OCI-M1 (cell line): ENCODE data around the gene FHIT.
"Not testable (repeated sequence)": the region's sequence is repeated elsewhere in the genome, so short reads cannot be mapped to it uniquely, and the experiment has no call there.

Experiments used
- DNase-seq: peaks from one replicate; lab custom pipeline; 2025; lab: John Stamatoyannopoulos, UW

FHIT gene

GRCh38 chr3:61057464-61057863, 193.8 kb downstream of the FHIT start:
- DNase-seq, result no peak

GRCh38 chr3:61055447-61055846, 195.8 kb downstream of the FHIT start:
- DNase-seq, result no peak

GRCh38 chr3:61053781-61054496, 197.3 kb downstream of the FHIT start:
- no peak for DNase-seq

- DNase-seq, result no peak
These were observed 198.4 kb downstream of the FHIT start for GRCh38 chr3:61052851-61053250.

- no peak for DNase-seq
These were observed 199.6 kb downstream of the FHIT start for GRCh38 chr3:61051666-61052065.

- not testable (repeated sequence) for DNase-seq
These were observed 206.1 kb downstream of the FHIT start for GRCh38 chr3:61045169-61045568.

- no peak for DNase-seq
These were observed 208.1 kb downstream of the FHIT start for GRCh38 chr3:61043156-61043555.

GRCh38 chr3:61040618-61041017, 210.6 kb downstream of the FHIT start:
- no peak for DNase-seq

GRCh38 chr3:61035573-61035972, 215.7 kb downstream of the FHIT start:
- no peak for DNase-seq

- DNase-seq, result peak; percentile 8
These were observed 218.3 kb downstream of the FHIT start for GRCh38 chr3:61032991-61033390.

GRCh38 chr3:61031503-61031902, 219.7 kb downstream of the FHIT start:
- no peak for DNase-seq

- DNase-seq, result no peak
These were observed 220.7 kb downstream of the FHIT start for GRCh38 chr3:61030469-61031035.

- DNase-seq, result no peak
These were observed 222.1 kb downstream of the FHIT start for GRCh38 chr3:61029194-61029593.

- DNase-seq, result no peak
These were observed 232.4 kb downstream of the FHIT start for GRCh38 chr3:61018807-61019206.

- not testable (repeated sequence) for DNase-seq
These were observed 234.2 kb downstream of the FHIT start for GRCh38 chr3:61017028-61017427.

- no peak for DNase-seq
These were observed 235.4 kb downstream of the FHIT start for GRCh38 chr3:61015859-61016258.

- DNase-seq, result no peak
These were observed 235.8 kb downstream of the FHIT start for GRCh38 chr3:61015408-61015807.

- DNase-seq, result peak; percentile 89
These were observed 242.3 kb downstream of the FHIT start for GRCh38 chr3:61008998-61009380.

GRCh38 chr3:61008153-61008997, 242.9 kb downstream of the FHIT start:
- DNase-seq, result peak; percentile 42

- DNase-seq, result no peak
These were observed 245.7 kb downstream of the FHIT start for GRCh38 chr3:61005591-61005990.

- DNase-seq, result no peak
These were observed 252.4 kb downstream of the FHIT start for GRCh38 chr3:60998858-60999257.

- peak; percentile 38 for DNase-seq
These were observed 258.9 kb downstream of the FHIT start for GRCh38 chr3:60992395-60992794.

- DNase-seq, result no peak
These were observed 260.9 kb downstream of the FHIT start for GRCh38 chr3:60990442-60990730.
